Smooth muscle cell (in vitro differentiated cells): ENCODE data around the gene TRIO. TPM values are rescaled to one million over a fixed set of nuclear protein-coding genes. Genes with fewer than 3 reads are reported as not detected.

Experiments
- DNase-seq: peaks from one replicate; lab custom pipeline; 2025; ENCODE audit not compliant: unreplicated experiment; lab: John Stamatoyannopoulos, UW
- H2AFZ ChIP-seq: fragments of 200-600 bp; sonication (generic); 2 replicates; pipeline ENCODE4 v1.6.0; 2016; ENCODE audit warnings: antibody characterized with exemption, low read depth, mild to moderate bottlenecking
- H3F3A ChIP-seq: fragments of 200-600 bp; sonication (generic); 2 replicates; pipeline ENCODE4 v1.6.0; 2017; ENCODE audit warnings: antibody characterized with exemption, low read depth
- H3K27ac ChIP-seq: fragments of 200-600 bp; sonication (generic); 2 replicates; pipeline ENCODE4 v1.5.1; 2016; ENCODE audit warnings: low read depth, mild to moderate bottlenecking
- H3K27me3 ChIP-seq: fragments of 200-600 bp; sonication (generic); 2 replicates; pipeline ENCODE4 v1.6.1; 2016; ENCODE audit warnings: low read depth, mild to moderate bottlenecking
- H3K36me3 ChIP-seq: fragments of 200-600 bp; sonication (generic); 2 replicates; pipeline ENCODE4 v1.5.1; 2016; ENCODE audit warnings: low read depth
- H3K4me1 ChIP-seq: fragments of 200-600 bp; sonication (generic); 2 replicates; pipeline ENCODE4 v1.5.1; 2016; ENCODE audit warnings: low read depth
- H3K4me2 ChIP-seq: fragments of 200-600 bp; sonication (generic); 2 replicates; pipeline ENCODE4 v1.6.0; 2016; ENCODE audit warnings: mild to moderate bottlenecking
- H3K4me3 ChIP-seq: fragments of 200-600 bp; sonication (generic); 2 replicates; pipeline ENCODE4 v1.5.1; 2016; ENCODE audit warnings: mild to moderate bottlenecking
- H3K79me2 ChIP-seq: fragments of 200-600 bp; sonication (generic); 2 replicates; pipeline ENCODE4 v1.6.0; 2016; ENCODE audit warnings: low read depth, mild to moderate bottlenecking
- H3K9ac ChIP-seq: fragments of 200-600 bp; sonication (generic); 2 replicates; pipeline ENCODE4 v1.6.0; 2016; ENCODE audit warnings: low read depth
- H3K9me3 ChIP-seq: fragments of 200-600 bp; sonication (generic); replicated peaks from 2 replicates; pipeline ENCODE4 v1.5.1; 2016; ENCODE audit warnings: low read depth
- H4K20me1 ChIP-seq: fragments of 200-600 bp; sonication (generic); 2 replicates; pipeline ENCODE4 v1.6.0; 2016; ENCODE audit warnings: low read depth
- WGBS: methylation state at CpG from one replicate; pipeline ENCODE4 v1.1.7; 2016; ENCODE audit warnings: low lambda C conversion rate; 5-methylcytosine and 5-hydroxymethylcytosine counted together
- polyA plus RNA-seq: library from polyadenylated mRNA; unstranded; fragments of >200 nt; fragmentation: Nextera tagmentation; extraction: Ambion mirVana; gene quantifications from 2 replicates; pipeline ENCODE4 v1.2.1, GENCODE V29; 2016
- total RNA-seq: library from RNA; depleted of rRNA; stranded (reverse); fragments of >200 nt; gene quantifications from 2 replicates; pipeline ENCODE4 v1.2.3, GENCODE V29; 2014
- TF ChIP-seq, protein P1 (sequence below): fragments of 200-600 bp; sonication (generic); IDR thresholded peaks from 2 replicates; pipeline ENCODE4 v1.5.1; 2017; ENCODE audit warnings: borderline replicate concordance, mild to moderate bottlenecking, antibody characterized with exemption; ENCODE audit not compliant: insufficient read depth, poor library complexity, severe bottlenecking

TRIO gene
- total and polyA plus RNA-seq, 2 experiments from 2014 or later, result 10.2 to 118 TPM

DNA sequence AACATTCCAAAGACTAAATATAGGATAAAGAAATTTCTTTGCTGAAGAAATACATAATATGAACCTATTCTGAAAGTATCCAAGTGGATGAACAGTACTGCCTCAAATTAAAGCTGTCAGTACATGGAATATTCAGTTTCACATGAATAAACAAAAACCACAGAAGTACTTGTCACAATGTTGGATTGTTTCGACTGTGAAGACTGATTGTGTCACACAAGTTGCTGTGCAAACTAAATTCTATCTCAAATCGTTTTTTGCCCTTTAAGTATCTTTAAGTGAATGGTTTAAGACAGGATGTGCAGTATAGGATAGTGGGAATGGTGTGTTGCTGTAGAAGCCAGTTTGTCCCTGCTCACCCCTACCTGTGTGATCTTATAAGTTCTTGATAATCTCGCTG is 301.0 kb downstream of the TRIO start:
- H3K9me3 ChIP-seq, result no peaks in the 10 kb centered on the region
- H3K9ac ChIP-seq, result no peak overlapping the region
- no peak overlapping the region for H3K4me3 ChIP-seq
- peaks cover 31% of the 10 kb centered on the region for H3F3A ChIP-seq
- WGBS, result 64% methylated on average over 3 of the region's 3 CpGs
- peaks cover 46% of the 10 kb centered on the region for H3K4me1 ChIP-seq
- peak overlapping the region; percentile 62 for H3K27ac ChIP-seq
- TF ChIP-seq, protein P1, sequence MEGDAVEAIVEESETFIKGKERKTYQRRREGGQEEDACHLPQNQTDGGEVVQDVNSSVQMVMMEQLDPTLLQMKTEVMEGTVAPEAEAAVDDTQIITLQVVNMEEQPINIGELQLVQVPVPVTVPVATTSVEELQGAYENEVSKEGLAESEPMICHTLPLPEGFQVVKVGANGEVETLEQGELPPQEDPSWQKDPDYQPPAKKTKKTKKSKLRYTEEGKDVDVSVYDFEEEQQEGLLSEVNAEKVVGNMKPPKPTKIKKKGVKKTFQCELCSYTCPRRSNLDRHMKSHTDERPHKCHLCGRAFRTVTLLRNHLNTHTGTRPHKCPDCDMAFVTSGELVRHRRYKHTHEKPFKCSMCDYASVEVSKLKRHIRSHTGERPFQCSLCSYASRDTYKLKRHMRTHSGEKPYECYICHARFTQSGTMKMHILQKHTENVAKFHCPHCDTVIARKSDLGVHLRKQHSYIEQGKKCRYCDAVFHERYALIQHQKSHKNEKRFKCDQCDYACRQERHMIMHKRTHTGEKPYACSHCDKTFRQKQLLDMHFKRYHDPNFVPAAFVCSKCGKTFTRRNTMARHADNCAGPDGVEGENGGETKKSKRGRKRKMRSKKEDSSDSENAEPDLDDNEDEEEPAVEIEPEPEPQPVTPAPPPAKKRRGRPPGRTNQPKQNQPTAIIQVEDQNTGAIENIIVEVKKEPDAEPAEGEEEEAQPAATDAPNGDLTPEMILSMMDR, result no peak
- no peak overlapping the region for H2AFZ ChIP-seq
- no peaks in the 10 kb centered on the region for H3K36me3 ChIP-seq
- peaks cover 44% of the 10 kb centered on the region for H4K20me1 ChIP-seq
- no peak overlapping the region for H3K4me2 ChIP-seq
- peaks cover 4% of the 10 kb centered on the region for H3K79me2 ChIP-seq
- DNase-seq, result no peak
- no peaks in the 10 kb centered on the region for H3K27me3 ChIP-seq

DNA sequence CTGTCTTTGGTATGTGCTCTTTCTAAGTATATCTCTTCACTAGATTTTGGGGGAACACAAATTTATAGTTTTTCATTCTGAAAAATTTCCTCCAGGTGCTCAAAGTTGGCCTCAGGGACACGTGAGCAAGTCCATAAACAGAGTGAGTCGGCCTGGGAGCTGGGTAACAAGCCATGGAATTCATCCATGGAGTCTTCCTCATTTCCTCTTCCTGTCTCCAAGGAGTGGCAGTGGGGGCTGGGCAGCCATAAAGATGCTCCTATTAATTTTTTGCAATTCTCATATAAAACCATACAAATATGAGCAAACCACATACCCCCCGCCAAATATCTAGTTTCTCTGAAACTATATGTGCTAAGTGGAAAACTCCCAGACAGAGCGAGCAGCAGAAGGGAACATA is 301.9 kb downstream of the TRIO start:
- Histone ChIP-seq H3K79me2 (peaks cover 4% of the 10 kb centered on the region), H3K4me3 (no peak overlapping the region), H3K9ac (peak overlapping the region; percentile 42), H3F3A (peaks cover 34% of the 10 kb centered on the region), H4K20me1 (peaks cover 45% of the 10 kb centered on the region), H3K4me2 (peak overlapping the region; percentile 66), H3K36me3 (no peaks in the 10 kb centered on the region), H2AFZ (no peak overlapping the region), H3K27me3 (no peaks in the 10 kb centered on the region), H3K27ac (peak overlapping the region; percentile 62), H3K4me1 (peaks cover 45% of the 10 kb centered on the region), H3K9me3 (no peaks in the 10 kb centered on the region)
- 66% methylated on average over 4 of the region's 4 CpGs for WGBS
- DNase-seq, result no peak
- TF ChIP-seq, protein P1, result no peak

DNA sequence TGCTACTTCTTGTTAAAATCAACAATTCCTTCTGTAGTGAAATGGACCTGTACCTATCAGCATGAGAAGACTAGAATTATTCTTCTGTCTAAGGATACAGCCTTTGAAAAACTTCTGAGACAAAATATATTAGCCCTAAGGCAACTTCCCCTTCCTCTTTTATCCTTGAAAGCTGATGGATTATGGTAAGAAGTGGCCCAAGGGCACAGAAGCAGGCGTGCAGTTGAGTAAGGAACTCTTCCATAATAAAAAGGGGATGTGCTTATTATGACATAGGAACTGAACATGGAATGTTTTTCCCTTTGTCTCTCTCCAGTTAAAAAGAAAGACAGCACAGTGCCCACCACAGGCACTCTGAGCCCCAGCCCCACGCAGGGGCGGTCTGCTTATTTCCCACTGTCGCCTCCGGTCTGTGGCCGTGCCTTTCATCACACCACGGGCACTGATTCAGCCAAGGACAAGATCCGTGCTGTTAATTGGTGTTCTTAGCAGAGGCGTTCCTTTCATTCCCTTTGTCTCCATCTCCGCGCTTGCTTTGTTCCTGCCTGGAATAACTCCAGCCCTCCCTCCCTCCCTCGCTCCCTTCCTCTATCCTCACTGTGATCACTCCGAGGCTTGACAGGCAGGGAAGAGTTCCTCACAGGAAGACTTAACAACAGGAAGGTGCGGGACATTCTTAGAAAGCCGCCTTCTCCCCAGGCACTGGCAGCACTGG is 302.6 kb downstream of the TRIO start:
- Histone ChIP-seq H3F3A (peaks cover 36% of the 10 kb centered on the region), H2AFZ (no peak overlapping the region), H3K9me3 (no peaks in the 10 kb centered on the region), H3K27me3 (no peaks in the 10 kb centered on the region), H3K79me2 (peaks cover 4% of the 10 kb centered on the region), H3K36me3 (no peaks in the 10 kb centered on the region), H3K27ac (peak overlapping the region; percentile 62), H4K20me1 (peaks cover 52% of the 10 kb centered on the region), H3K9ac (peak overlapping the region; percentile 42), H3K4me1 (peaks cover 39% of the 10 kb centered on the region), H3K4me2 (peak overlapping the region; percentile 66), H3K4me3 (no peak overlapping the region)
- no peak for DNase-seq
- WGBS, result 21% methylated on average over 15 of the region's 15 CpGs
- TF ChIP-seq, protein P1, result no peak
